GM21825 (cell line): ENCODE results near the gene KCNJ10.

Experiments used
- ATAC-seq: cut with Tn5 transposase; IDR thresholded peaks from one replicate; pipeline ENCODE4 v1.9.1; 2021; ENCODE audit warnings: mild to moderate bottlenecking, moderate library complexity; ENCODE audit not compliant: unreplicated experiment

Gene KCNJ10

DNA sequence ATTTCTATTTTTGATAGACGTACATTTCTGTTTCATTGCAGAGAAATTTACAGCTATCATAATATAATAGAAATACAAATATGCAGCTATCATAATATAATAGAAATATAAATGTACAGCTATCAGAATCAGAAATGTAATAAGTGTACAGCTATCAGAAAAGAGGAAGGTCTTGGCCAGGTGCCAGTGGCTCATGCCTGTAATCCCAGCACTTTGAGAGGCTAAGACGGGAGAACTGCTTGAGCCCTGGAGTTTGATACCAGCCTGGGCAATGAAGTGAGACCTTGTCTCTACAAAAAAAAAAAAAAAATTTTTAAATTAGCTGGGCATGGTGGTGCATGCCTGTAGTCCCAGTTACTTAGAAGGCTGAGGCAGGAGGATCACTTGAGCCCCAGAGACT lies 76.0 kb downstream of the KCNJ10 start:
- ATAC-seq, result no peak

DNA sequence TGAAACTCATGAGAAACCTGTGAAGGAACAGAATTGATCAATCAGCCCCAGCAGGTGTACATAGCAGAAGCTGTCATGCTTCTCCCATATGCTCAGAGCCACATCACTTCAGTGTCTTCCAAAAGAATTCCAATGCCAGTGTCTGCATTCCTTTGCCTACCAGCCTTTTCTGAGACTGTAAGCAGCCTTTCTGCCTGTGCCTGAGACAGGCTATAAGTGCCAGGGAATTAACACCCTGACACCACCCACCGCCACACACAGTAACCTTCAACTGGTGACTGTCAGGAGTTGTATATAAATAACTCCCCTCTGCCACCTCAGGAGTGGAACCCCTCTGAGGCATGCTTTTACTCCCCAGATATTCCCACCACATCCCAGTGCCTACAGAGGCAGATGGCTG lies 77.8 kb downstream of the KCNJ10 start:
- no peak for ATAC-seq

DNA sequence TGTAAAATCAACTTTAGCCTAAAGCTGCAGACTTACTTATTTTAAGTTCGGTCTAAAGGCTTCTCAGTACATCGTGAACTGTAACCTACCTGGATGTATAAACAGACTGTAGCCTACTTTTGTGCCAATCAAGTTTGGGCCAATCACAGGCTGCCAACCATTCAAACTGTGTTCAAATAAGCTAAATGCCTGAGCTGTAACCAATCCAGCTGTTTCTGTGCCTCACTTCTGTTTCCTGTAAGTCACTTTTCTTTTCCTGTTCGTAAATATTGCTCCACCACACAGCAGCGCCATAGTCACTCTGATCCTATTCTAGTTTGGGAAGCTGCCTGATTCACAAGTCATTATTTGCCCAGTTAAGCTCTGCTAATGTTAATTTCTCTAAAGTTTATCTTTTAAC lies 78.4 kb downstream of the KCNJ10 start:
- no peak for ATAC-seq

DNA sequence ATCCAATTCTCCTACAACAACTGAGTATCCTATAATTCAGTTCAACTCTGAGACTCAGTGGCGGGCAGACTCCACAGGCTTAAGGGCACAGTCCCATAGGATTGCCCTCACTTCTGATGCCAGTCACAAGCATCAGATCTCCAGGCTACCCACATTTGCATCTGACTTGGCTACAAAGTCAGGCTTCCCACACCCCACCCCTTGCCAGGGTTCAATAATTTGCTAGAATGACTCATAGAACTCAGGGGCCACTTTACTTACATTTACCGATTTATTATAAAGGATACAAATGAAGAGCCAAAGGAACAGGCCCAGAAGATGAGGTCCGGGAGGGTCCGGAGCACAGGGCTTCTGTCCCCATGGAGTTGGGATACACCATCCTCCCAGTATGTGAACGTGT lies 80.0 kb downstream of the KCNJ10 start:
- ATAC-seq, result no peak

DNA sequence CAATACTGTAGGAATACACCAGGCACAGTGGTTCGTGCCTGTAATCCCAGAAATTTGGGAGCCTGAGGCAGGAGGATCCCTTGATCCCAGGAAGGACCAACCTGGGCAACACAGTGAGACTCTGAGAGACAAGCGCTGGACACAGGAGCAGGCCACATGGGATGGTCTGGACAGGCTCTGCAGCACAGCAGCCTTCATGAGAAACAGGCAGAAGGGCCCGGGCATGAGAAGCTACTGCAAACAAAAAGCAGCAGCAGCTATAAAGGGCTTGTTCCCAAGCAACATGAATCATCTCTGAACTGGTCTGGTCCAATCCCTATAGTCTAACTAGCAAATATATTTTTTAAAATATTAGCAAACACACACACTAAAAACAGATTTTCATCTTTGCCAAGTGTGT lies 80.4 kb downstream of the KCNJ10 start:
- no peak for ATAC-seq

DNA sequence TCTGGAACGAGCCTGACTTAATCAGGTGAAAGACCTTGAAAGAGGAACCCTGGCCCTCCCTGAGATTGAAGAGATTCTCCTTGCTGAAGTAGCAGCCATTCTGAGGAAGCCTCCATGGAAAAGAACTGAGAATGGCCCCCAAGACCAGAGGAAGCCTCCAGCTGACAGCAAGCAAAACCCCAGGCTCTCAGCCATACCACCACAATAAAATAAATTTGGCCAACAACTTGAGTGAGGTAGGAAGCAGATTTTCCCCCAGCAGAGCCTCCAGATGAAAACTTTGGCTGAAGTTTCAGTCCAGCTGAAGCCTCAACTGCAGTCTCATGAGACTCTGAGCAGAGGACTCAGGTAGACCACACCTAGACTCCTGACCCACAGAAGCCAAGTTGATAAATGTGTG lies 82.0 kb downstream of the KCNJ10 start:
- no peak for ATAC-seq

DNA sequence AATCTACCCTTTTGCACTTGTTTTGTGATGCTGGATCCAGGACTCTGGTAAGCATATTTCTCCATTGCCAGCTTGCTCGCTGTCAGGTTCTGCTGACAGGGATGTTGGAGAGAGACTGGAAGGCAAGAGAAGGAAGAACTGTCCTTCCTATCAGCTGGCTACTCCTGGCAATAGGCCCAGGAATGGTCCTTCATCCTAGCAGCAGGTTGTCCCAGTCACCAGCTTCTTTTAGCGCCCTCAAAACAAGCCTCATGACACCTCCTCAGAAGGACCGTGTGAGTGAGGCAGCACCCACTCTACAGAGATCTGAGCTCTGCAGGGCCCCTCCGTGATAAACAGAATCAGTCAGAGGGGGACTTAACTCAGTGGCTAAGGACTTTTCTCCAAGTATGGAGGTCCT lies 82.8 kb downstream of the KCNJ10 start:
- ATAC-seq, result no peak

DNA sequence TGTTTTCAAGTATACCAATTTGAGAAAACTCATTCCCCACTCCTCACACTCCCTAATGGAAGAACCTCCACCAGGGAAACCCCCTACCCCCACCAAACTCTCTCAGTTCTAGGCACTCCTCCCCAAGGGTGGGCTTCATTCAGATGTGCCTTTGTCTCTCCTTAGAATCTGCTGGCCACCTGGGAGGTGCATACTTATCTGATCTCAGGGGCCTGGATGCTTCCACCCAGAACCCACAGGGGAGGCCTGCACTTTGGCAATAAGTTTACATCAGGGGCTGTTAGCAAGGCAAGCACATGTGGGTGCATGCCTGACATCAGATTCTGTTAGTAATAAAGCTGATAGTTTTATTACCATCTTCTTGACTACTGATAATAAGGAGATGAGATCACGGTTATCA lies 83.4 kb downstream of the KCNJ10 start:
- no peak for ATAC-seq

DNA sequence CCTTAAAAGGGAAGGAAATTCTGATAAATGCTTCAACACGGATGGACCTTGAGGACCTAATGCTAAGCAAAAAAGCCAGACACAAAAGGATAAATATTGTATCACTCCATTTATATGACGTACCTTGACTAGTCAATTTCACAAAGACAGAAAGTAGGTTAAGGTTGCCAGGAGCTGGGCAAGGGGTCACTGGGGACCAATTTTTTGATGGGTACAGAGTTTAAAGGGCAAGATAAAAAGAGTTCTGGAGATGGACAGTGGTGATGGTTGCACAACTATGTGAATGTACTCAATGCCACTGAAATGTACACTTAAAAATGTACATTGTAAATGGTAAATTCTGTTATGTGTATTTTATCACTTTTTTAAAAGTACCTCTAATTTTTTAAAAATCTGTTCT lies 83.9 kb downstream of the KCNJ10 start:
- ATAC-seq, result no peak

DNA sequence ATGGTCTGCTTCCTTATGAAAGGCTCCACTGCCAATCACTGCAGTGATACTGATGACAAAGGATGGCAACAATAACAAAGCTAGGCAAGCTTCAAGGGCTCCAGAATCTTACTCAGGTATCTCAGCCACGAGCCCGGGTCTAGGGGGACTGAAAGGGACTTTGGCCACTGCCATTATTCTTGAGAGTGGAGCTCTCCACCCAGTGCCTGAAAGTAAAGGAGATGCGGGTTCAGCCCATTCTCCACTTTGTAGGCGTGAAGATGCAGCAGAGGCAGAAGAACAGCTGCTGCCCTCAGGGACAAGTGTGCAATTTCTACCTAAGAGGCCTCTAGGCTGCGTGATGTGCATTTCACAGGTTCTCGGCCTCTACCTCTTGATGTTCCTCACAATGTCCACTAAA lies 84.5 kb downstream of the KCNJ10 start:
- no peak for ATAC-seq

DNA sequence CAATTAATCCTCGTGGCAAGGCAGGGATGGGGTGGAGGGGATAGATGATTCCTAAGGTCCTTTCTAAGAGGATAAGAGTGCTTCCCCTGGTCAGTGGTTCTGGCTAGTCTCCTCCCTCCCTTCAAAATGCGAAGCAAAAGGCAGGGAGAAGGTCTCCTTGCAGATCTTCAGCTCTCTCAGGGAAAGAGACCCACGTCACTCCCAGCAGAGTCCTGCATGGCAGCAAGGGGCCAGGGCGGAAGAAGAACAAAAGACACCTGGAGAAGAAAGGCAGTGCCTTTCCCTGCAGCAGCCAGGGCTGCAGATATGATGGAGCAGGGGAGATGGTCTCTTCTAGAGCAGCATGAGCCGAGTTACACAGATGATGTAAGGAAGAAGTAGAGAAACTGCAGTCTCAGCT lies 86.3 kb downstream of the KCNJ10 start:
- ATAC-seq, result no peak

DNA sequence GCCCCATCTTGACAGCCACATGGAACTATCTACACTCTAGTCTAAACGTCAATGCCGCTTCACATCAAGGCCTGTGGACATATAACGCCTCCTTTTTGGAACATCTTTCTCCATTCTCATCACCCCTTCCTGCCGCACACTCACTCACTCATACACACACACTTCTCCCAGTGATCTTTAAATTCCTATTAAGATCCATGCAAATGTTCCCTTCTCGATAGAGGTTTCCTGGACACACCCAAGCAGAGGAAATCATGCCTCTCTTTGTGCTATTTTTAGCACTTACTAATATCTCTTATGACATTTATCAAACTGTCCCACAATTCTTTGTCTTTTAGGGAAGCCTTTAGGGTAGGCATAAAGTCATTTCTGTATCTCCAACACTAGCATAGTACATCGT lies 87.7 kb downstream of the KCNJ10 start:
- no peak for ATAC-seq

DNA sequence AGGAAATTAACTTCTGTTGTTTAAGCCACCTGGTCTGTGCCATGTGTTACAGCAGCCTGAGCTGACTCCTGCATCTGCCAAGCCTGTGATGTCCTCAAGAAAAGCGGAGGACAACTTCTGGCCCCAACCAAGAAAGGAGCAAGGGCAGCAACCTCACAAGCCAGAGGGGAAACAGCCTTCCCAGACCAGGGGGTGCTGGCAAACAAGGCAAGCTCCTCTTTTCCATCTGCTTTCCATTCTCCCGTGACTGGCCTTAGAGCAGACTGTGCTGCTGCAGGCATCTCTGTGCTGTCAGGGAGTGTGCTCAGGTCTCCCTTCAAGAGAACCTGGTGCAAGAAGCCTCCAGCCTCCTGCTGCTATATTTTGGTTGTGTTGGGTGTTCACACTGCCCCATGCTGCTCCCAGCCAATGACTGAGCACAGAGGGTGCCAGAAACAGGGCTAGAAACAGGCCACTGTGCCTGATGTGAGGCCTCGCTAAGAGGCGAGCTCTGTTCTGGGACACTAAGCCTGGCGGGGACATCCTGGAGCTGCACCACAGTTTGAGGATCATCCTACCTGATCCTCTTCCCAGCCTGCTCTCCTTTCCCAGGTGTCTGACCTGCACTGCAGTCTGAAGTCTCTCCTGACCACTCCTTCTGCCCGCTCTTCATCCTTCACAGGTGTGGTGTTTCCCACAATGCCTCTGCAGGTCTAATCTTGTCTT lies 88.5 kb downstream of the KCNJ10 start:
- ATAC-seq, result no peak

DNA sequence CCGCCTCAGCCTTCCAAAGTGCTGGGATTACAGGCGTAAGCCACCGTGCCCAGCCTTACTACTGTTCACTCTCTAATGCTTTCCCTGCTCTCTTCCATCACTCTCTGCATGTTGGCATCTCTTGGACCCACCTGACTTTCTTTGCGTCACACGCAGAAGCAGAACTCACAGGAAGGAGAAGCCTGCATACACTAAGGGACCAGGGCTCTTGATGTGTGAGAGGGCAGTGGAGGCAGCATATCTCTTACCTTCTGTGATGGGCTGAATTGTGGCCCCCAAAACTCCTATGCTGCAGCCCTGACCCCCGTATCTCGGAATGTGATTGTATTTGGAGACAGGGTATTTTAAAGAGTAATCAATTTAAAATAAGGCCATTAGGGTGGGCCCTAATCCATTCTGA lies 89.2 kb downstream of the KCNJ10 start:
- ATAC-seq, result no peak

DNA sequence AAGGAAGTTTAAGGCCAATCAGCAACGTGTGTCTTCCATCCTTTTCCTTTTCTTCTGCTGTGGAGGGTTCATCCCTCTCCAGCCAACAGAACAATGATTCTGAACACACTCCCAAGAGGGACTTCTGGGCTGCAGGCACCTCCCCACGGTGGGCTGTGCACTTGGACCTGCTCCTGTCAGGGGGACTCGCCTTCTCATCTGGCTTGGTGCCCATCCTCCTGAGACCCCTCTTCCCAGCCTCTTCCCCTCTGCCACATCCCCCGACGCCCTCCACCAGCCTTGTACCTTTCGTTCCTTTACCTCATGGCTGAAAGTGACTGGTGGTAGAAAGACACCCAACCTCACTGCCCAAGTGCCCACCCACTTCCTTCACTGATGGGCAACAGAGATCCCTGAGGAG lies 89.9 kb downstream of the KCNJ10 start:
- no peak for ATAC-seq

DNA sequence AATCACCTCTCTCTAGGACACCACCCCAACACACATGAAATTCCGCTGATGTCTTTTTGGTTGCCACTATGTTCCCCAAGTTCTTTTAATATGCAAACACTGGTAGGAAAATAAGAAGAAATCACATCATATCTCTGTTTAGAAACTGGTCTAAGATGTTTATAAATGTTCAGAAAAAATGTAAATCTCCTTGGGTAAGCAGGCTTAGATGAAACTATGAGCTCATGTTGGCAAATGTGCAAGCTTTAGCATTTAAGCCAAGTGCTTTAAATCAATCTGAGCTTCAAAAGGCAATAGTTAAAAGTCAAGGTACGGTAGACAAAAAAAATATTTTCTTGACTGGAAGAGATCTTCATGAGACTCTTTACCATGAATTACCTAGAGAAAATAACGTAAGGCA lies 90.7 kb downstream of the KCNJ10 start:
- no peak for ATAC-seq

DNA sequence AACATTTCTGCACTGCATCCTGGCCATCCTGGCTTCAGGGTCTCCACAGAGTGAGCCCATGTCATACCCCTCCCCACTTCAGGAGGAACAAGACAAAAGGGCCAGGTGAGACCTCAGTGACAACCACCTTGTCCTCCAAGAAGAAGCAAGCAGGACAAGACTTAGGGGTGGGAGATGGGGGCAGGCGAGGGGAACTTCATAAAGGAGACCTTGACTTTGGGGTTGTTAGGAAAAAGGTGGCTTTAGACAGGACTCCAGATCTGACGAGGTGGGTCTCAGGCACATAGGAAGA lies 91.9 kb downstream of the KCNJ10 start:
- no peak for ATAC-seq

DNA sequence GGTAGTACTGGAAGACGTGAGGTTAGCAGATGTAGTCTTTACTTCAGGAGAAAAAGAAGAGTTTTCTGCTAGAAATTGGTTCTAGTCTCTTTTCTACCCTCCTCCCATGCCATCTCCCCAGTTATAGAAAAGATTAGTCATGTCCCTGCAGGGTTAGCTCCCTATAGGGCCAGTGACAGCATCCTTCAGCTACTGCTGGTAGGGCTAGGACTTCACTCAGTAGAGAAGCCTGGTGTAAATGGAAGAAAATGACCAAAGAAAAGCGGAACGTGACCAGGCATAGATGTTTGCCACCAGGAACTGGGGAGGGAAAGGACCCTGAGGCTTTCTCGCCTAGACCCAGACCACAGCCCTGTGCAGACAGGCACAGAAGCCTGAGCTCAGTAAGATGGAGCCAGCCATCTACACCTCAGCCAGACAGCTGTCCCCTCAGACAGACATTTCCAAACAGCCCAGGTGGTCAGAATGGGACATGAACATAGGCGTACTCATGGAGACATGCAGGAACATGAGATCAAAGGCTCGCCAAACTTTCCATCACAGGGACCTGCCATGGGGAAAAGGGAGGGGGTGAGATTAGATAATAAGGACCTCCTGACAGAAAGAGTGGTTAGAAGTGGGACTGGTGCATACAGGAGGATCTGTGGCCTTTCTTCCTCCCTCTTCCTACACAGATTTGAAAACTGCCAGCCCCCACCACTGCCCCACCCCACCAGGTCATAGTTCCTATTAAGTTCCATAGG lies 92.4 kb downstream of the KCNJ10 start:
- ATAC-seq, result no peak

DNA sequence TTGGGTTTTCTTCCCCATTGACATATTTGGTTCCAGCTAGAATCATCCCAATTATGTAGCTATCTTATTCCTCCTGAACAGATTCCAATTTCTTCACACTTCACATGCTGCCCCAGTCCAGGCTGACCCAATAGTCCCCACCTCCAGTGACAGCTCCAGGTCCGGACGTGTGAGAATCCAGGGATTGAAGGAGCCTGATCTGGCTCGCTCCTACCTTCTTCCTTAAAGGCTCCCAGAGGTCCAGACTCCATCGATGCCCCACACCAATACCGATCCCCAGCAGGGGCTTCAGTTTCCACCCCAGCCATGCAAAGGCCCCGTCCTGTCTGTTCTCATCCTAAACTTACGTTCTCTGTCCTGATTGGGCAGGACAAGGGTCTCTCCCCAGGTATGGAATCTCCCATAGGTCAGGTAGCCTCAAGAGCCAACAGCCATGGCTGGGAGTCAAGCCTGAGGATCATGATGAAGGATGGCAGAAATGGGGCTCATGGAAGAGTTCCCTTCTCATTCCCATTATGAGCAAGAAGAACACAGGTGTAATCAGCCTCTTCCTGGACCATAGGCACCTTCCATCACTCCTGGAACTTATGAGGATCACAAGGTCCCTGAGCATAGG lies 95.5 kb downstream of the KCNJ10 start:
- ATAC-seq, result no peak

DNA sequence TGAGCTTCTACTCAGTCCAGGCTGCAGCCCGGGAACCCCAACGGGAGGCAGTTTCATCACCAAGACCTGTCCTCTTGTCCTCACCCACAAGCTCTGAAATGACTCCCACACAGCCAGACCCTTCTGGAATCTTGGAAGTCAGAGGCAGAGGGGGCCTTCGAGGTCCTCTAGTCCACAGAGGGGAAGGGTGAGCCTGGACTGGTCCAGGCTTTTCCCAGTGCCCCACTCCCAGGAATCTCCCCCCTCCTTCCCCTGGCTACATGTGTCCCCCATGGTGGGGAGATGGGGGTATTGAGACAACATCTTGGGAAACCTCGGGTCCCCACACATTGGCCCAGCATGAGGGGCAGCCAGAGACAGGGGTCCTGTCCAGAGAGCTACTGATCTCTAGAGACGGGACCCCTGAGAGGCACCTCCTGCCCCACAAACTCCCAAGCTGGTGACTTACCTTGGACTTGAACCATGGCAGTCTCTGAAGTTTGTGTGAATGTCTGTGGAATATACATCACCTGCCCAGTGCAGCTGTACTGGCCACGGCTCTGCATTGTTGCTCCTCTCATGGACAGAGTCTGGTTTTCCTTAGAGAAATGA lies 96.5 kb downstream of the KCNJ10 start:
- no peak for ATAC-seq

DNA sequence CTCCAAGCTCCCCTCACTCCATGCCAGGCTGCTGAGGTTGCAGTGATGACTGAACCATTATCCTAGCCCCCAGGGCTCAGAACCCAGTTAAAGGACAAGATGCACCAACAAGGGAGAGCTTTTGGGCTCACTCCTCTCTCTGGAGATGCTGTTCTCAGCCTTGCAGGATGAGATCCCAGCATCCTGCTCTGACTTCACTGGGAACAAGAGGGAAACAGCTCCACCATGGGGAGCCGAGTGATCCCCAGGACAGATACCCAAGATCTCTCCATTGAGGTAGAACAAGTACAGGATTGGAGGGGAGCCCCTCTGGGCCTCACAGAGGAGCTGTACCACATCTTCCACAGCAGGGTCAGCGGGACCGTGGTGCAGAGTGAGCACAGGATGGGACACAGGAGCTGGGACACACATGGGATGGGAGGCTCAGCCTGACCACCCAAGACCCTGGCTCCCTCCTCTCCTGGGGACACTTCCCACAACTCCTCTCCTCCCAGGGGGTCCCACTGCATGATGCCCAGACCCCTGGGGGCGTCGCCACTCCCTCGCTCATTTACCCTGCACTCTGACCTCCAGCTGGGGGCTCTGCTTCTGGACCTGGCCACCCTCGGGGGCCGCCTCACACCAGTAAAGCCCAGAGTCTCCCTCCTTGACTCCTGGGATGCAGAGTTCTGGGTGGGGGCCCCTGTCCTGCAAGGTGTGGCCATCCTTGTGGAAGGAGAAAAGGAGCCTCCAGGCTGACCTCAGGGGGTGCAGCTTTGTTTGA lies 97.3 kb downstream of the KCNJ10 start:
- ATAC-seq, result no peak
